BLaER1 (cell line): ENCODE data around the gene MFN2.

Experiments
- H3K27ac ChIP-seq: shearing (Covaris generic); formaldehyde crosslinking; 2 replicates; pipeline ENCODE4 v1.8.1; 2022
- H3K27me3 ChIP-seq: shearing (Covaris generic); formaldehyde crosslinking; 2 replicates; pipeline ENCODE4 v1.8.1; 2022
- H3K36me3 ChIP-seq: shearing (Covaris generic); formaldehyde crosslinking; 2 replicates; pipeline ENCODE4 v1.8.1; 2022
- H3K4me1 ChIP-seq: shearing (Covaris generic); formaldehyde crosslinking; 2 replicates; pipeline ENCODE4 v1.8.1; 2022
- H3K4me2 ChIP-seq: shearing (Covaris generic); formaldehyde crosslinking; 2 replicates; pipeline ENCODE4 v1.8.1; 2022
- H3K4me3 ChIP-seq: shearing (Covaris generic); formaldehyde crosslinking; 2 replicates; pipeline ENCODE4 v1.8.1; 2022
- H3K9ac ChIP-seq: shearing (Covaris generic); formaldehyde crosslinking; 2 replicates; pipeline ENCODE4 v1.8.1; 2022
- H3K9me3 ChIP-seq: shearing (Covaris generic); formaldehyde crosslinking; 2 replicates; pipeline ENCODE4 v1.8.1; 2022
- H4K20me1 ChIP-seq: shearing (Covaris generic); formaldehyde crosslinking; 2 replicates; pipeline ENCODE4 v1.8.1; 2022
- Cebpa-rat ChIP-seq: shearing (Covaris generic); IDR thresholded peaks from 2 replicates; pipeline ENCODE4 v1.8.1; 2022

The MFN2 gene

DNA sequence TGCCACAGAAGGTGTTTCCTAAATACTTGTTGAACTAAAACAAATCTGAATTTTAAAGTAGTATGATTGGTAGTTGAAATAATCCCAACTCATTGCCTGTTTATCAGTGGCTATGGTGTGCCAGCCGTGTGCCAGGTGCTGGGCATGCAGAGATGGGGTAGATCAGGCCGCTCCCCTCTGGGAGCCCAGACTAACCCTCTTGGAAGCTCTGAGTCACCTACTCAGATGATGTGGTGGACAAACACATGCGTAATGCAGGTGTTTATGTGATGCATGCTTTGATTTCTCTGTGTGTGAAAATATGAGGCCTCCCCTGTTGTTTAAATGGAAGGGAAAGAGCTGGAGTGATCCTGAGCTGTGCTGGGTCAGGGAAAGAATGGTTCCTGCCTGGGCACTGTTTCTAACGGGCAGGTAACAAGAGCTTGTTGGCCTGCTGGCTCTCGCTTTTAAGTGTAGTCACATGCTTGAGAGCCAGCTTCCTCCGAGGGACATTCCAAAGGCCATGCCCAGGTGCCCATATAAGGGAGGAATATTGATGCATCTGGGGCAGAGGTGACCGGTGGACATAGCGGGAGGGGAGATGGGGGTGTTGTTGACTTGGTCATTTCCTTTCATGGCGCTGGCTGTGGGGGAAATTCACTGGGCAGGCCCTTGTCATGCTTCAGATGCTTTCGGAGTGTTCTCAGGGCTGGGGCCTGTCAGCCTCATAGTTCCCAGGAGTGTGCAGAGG is 10.2 kb downstream of the MFN2 start:
- H3K9me3 ChIP-seq, result no peaks in the 10 kb centered on the region
- H3K4me3 ChIP-seq, result no peak overlapping the region
- H3K27me3 ChIP-seq, result no peaks in the 10 kb centered on the region
- H3K36me3 ChIP-seq, result peaks cover 97% of the 10 kb centered on the region
- peaks cover 43% of the 10 kb centered on the region for H4K20me1 ChIP-seq
- no peak overlapping the region for H3K4me2 ChIP-seq
- TF ChIP-seq Cebpa-rat, result no peak
- no peak overlapping the region for H3K9ac ChIP-seq
- H3K4me1 ChIP-seq, result peaks cover 9% of the 10 kb centered on the region
- H3K27ac ChIP-seq, result no peak overlapping the region

DNA sequence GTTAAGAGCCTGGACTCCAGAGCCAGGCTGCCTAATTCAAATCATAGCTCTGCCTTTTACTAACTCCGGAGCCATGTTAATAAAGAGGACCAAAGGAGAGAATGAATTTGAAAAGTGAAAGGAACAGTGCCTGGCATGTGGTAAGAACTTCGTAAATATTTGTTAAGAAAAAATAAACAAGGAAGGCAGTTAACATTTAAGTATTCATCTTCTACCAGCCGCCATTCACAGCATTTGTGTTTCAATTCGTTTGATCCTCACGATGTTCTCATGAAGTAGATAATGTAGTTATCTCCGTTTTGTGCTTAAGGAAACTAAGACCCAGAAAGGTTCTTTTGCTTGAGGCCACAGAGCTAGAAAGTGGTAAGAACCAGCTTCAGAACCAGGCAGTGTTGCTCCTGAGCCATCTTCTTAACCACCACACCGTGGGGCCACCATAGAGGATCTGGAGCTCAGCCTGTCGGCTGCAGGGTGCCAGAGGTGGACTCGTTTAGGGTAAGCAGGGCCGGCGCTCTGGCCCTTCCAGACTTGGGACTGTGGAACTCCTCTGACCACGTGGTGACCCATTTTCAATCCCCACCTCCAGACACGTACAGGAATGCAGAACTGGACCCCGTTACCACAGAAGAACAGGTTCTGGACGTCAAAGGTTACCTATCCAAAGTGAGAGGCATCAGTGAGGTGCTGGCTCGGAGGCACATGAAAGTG is 11.9 kb downstream of the MFN2 start:
- Histone ChIP-seq H4K20me1 (peaks cover 42% of the 10 kb centered on the region), H3K4me2 (no peak overlapping the region), H3K9ac (no peak overlapping the region), H3K36me3 (peaks cover 97% of the 10 kb centered on the region), H3K27ac (no peak overlapping the region), H3K4me3 (no peak overlapping the region), H3K27me3 (no peaks in the 10 kb centered on the region), H3K4me1 (peaks cover 15% of the 10 kb centered on the region), H3K9me3 (no peaks in the 10 kb centered on the region)
- TF ChIP-seq Cebpa-rat, result no peak

DNA sequence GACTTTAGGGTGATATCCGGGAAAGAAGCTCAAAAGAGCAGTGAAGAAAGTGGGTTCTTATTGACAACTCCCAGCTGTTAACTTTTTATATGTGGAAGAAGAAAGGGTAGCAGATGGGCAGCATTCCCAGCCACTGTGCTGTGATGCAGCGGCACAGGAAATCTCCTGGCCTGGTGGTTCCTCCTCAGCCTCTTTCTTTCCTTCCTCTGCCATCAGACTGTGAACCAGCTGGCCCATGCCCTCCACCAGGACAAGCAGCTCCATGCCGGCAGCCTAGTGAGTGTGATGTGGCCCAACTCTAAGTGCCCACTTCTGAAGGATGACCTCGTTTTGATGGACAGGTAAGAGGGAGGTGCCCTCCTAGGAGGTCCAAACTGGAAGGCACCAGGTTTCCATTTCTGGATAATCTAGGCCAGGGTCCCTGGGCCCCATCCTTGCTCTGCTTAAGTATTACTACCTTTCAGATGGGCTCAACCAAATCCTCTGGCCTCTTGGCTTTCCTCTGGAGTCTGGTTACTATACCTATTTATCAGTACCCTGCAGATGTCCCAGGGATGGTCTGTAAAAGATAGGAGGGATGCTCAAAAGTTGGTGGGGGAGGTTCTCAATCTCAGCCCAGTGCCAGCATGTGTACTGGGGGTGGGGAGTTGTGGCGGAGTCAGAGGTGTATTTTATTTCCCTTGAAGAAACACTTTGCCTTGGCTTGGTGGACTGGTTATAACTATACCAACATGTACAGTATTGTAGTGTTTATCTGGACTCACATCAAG is 17.0 kb downstream of the MFN2 start:
- Histone ChIP-seq H3K4me2 (peak overlapping the region; percentile 45), H3K4me3 (no peak overlapping the region), H3K27me3 (no peaks in the 10 kb centered on the region), H4K20me1 (0 out of 2 replicates have a peak, but pooled peaks cover 10% of the 10 kb centered on the region), H3K36me3 (peaks cover 100% of the 10 kb centered on the region), H3K9me3 (no peaks in the 10 kb centered on the region), H3K27ac (no peak overlapping the region), H3K4me1 (peaks cover 19% of the 10 kb centered on the region), H3K9ac (no peak overlapping the region)
- TF ChIP-seq Cebpa-rat, result no peak

DNA sequence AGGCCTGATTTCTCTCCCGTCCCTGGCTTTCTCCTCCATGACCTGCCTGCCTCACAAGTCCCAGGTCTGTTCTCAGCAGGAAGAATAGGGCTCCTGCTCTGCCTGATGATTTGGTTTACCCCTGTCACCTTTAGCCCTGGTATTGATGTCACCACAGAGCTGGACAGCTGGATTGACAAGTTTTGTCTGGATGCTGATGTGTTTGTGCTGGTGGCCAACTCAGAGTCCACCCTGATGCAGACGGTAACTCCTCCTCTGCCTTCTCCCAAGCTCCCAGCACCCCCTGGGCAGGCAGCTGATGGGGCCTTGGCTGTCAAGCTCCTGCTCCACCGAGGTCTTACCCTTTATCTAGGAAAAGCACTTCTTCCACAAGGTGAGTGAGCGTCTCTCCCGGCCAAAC is 18.4 kb downstream of the MFN2 start:
- no peaks in the 10 kb centered on the region for H3K27me3 ChIP-seq
- H3K36me3 ChIP-seq, result peaks cover 100% of the 10 kb centered on the region
- H3K9me3 ChIP-seq, result no peaks in the 10 kb centered on the region
- 0 out of 2 replicates have a peak, but pooled peaks cover 10% of the 10 kb centered on the region for H4K20me1 ChIP-seq
- no peak overlapping the region for H3K4me2 ChIP-seq
- H3K4me1 ChIP-seq, result peaks cover 19% of the 10 kb centered on the region
- no peak overlapping the region for H3K9ac ChIP-seq
- TF ChIP-seq Cebpa-rat, result no peak
- H3K4me3 ChIP-seq, result no peak overlapping the region
- H3K27ac ChIP-seq, result no peak overlapping the region

DNA sequence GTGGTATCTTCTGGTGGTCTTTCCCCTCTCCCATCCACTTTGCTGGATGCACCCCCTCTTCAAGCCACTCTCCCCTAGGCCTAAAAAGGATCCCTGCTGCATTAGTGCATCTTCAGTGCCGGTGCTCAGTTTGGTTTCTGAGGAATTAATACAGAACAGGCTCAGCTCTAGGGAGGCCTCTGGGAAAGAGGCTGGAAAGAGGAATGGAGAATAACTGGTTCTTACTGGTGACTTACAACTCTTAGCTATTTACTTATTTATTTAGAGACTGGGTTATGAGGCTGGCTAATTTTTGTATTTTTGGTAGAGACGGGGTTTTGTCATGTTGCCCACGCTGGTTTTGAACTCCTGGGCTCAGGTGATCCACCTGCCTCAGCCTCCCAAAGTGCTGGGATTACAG is 19.0 kb downstream of the MFN2 start:
- no peak for TF ChIP-seq Cebpa-rat
- H3K4me3 ChIP-seq, result no peak overlapping the region
- no peak overlapping the region for H3K9ac ChIP-seq
- no peak overlapping the region for H3K27ac ChIP-seq
- H3K4me2 ChIP-seq, result no peak overlapping the region
- H4K20me1 ChIP-seq, result 0 out of 2 replicates have a peak, but pooled peaks cover 10% of the 10 kb centered on the region
- peaks cover 19% of the 10 kb centered on the region for H3K4me1 ChIP-seq
- peaks cover 100% of the 10 kb centered on the region for H3K36me3 ChIP-seq
- no peaks in the 10 kb centered on the region for H3K27me3 ChIP-seq
- no peaks in the 10 kb centered on the region for H3K9me3 ChIP-seq

DNA sequence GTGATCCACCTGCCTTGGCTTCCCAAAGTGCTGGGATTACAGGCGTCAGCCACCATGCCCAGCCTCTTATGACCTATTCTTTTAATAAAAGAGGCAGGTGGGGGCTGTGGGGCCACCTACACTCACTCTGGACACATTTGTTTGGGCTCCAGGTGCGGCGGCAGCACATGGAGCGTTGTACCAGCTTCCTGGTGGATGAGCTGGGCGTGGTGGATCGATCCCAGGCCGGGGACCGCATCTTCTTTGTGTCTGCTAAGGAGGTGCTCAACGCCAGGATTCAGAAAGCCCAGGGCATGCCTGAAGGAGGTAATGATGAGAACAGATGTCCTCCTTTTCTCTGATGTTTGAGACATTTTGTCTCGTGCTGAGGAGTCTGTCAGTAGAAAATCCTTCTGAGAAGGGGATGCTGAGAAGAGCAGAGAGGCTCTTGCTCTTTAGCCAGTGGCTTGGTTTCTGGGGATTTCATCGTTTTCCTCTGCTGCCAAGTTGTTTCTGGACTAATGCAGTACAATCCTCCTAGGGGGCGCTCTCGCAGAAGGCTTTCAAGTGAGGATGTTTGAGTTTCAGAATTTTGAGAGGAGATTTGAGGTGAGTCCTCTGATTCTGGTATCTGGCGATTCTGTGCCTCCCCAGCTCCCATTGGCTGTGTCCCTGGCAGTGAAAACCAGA is 21.1 kb downstream of the MFN2 start:
- H3K27me3 ChIP-seq, result no peaks in the 10 kb centered on the region

DNA sequence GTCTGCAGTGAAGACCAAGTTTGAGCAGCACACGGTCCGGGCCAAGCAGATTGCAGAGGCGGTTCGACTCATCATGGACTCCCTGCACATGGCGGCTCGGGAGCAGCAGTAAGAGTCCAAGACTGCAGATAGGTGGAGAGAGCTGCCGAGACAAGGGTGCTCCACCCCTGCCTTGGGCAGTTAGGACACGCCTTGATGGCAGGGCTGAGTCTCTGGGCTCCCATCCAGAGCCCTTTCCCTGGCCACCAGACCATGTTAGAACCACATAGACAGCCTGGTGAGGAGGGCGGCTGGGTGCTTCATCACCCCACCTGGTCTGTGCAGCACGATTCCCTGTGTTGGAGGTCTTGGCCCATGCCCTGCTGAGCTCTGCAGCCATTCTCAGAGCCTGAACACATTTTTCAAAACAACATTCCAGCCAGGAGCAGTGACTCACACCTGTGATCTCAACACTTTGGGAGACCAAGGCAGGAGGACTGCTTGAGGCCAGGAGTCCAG is 21.8 kb downstream of the MFN2 start:
- H3K4me3 ChIP-seq, result no peak overlapping the region
- H3K27me3 ChIP-seq, result no peaks in the 10 kb centered on the region
- H3K4me2 ChIP-seq, result no peak overlapping the region
- H4K20me1 ChIP-seq, result no peaks in the 10 kb centered on the region
- no peak overlapping the region for H3K27ac ChIP-seq
- H3K9me3 ChIP-seq, result peaks cover 4% of the 10 kb centered on the region; the same call in 1 of the 2 replicates
- peaks cover 100% of the 10 kb centered on the region for H3K36me3 ChIP-seq
- H3K4me1 ChIP-seq, result peaks cover 4% of the 10 kb centered on the region
- no peak overlapping the region for H3K9ac ChIP-seq
- no peak for TF ChIP-seq Cebpa-rat

More for the DNA sequence above, 21.1 kb downstream of the MFN2 start:
- H3K4me3 ChIP-seq, result no peak overlapping the region
- TF ChIP-seq Cebpa-rat, result no peak
- no peak overlapping the region for H3K27ac ChIP-seq
- 0 out of 2 replicates have a peak, but pooled peaks cover 2% of the 10 kb centered on the region for H4K20me1 ChIP-seq
- H3K36me3 ChIP-seq, result peaks cover 100% of the 10 kb centered on the region
- H3K9ac ChIP-seq, result no peak overlapping the region
- H3K4me1 ChIP-seq, result peaks cover 11% of the 10 kb centered on the region
- no peaks in the 10 kb centered on the region for H3K9me3 ChIP-seq
- no peak overlapping the region for H3K4me2 ChIP-seq

DNA sequence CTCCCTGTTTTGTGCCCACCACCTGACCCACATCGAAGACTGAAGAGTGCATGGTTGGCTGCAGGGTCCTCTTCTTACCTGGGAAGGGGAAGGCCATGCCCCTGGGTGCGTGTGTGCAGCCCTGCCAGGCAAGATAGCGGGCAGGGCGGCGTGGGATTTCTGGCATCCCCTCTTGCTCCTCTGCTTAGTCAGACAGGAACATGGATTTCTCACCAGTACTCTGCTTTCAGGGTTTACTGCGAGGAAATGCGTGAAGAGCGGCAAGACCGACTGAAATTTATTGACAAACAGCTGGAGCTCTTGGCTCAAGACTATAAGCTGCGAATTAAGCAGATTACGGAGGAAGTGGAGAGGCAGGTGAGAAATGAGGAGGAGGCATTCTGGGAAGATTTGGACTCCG is 23.5 kb downstream of the MFN2 start:
- Histone ChIP-seq H3K9ac (no peak overlapping the region), H3K4me2 (no peak overlapping the region), H3K36me3 (peaks cover 95% of the 10 kb centered on the region), H3K9me3 (peaks cover 15% of the 10 kb centered on the region; the same call in 1 of the 2 replicates), H3K4me1 (no peaks in the 10 kb centered on the region), H4K20me1 (no peaks in the 10 kb centered on the region), H3K4me3 (no peak overlapping the region), H3K27ac (no peak overlapping the region), H3K27me3 (no peaks in the 10 kb centered on the region)
- no peak for TF ChIP-seq Cebpa-rat

DNA sequence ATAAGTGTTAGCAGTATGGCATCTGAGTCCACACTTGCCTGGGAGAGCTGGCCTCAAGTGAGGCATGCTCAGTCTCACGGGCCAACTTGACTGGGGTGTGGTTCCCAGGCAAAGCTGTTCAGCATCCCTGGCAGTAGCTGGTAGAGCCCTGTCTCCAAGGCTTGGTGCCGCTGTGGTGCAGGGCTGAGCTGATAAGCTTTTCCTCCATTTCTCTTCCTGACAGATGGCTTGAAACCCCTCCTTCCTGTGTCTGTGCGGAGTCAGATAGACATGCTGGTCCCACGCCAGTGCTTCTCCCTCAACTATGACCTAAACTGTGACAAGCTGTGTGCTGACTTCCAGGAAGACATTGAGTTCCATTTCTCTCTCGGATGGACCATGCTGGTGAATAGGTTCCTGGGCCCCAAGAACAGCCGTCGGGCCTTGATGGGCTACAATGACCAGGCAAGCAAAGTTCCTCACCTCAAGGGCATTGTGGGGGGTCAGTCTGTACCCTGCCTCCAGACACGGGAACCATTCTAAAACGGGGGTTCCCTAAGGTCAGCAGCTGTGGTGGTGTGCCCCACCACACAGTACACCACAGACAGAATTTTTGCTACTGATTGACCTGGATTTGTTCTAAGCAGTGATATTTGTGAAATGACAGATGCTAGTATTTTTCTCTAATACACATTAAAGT is 25.4 kb downstream of the MFN2 start:
- H3K4me1 ChIP-seq, result no peaks in the 10 kb centered on the region
- no peak for TF ChIP-seq Cebpa-rat
- H3K9ac ChIP-seq, result no peak overlapping the region
- H3K4me2 ChIP-seq, result no peak overlapping the region
- peaks cover 95% of the 10 kb centered on the region for H3K36me3 ChIP-seq
- peaks cover 15% of the 10 kb centered on the region; the same call in 1 of the 2 replicates for H3K9me3 ChIP-seq
- no peak overlapping the region for H3K4me3 ChIP-seq
- H3K27me3 ChIP-seq, result no peaks in the 10 kb centered on the region
- H3K27ac ChIP-seq, result no peak overlapping the region
- H4K20me1 ChIP-seq, result no peaks in the 10 kb centered on the region
